ENCODE results near the gene CEP72.

- TF ChIP-seq CTCF (IDR thresholded peaks at IDR 0.05) (no peak), ZFX (IDR thresholded peaks at IDR 0.05; ENCODE audit: borderline replicate concordance) (no peak)
Observed at GRCh38 chr5:647311-647710, 35.2 kb downstream of the CEP72 start.

Data from 22Rv1 (cell line).